NOMO-1 treated with dmso at 0.1 percent for 144 hours (cell line): Measurements from ENCODE around the gene COMMD6.
"Not testable (repeated sequence)": the region's sequence is repeated elsewhere in the genome, so short reads cannot be mapped to it uniquely, and the experiment has no call there.

Experiments
- DNase-seq: peaks from one replicate; lab custom pipeline; 2025; ENCODE audit not compliant: unreplicated experiment; lab: John Stamatoyannopoulos, UW

COMMD6 gene

DNA sequence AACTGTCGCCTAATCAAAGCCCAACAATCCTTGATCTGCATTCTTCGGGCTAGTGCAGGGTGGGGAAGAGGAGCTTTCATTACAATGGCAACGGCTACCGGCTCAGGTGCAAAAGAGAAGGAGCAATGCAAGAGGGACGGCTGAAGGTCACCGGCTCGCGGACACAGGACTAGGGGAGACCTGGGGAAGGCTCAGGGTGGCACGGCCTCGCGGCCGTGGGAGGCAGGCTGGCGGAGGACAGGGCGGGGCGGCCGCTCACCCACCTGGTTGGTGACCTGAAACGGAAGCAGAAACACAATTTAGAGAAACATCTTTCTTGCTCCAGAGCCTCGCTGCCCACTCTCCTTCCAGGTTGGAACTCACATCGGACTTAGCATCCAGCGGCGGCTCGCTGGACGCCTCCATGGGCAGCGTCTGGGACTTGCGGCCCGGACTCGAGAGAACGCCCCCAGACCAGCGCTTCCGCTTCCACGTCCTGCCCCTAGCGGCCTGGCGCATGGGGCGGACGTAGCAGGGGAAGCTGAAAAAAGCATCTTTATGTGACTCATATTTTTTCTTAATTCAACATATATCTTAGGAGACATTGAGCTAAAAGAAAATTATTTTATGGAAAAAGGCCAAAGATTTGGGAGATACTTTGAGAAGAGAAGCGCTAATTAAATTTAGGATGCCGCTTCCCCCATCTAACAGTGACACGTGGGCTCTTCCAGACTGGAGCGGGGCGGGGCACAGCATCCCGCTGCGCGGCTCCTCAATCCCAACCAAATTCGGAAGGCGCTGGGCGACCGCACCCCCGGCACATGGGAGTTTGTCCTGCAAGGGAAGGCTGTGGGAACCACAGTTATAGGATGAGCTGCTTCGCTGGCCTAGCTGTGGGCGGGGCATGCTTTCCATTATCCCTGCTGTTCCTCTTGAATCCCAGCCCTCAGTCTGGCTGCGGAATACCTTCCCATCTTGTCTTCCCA, at the start of gene COMMD6:
Gene COMMD6 (minus strand): TSS at position 441 of the 965 bp plus-strand sequence. CDS start 36 bp downstream, at position 405.
- peak; percentile 81 for DNase-seq

DNA sequence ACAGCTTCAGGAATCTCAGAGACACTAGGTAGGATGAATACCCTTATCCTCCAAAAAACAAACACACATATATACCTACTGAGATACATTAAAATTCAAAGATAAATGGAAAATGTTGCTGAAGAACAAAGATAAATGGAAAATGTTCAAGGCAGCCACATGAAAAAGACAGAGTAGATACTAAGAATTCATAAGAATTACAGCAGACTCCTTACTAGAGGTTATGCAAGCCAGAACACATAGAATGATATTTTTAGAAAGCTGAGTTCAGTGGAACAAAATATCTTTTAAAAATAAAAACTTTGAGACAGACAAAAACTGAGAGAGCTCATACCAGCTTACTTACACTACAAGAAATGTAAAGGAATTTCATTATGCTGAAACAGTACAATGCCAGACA, 47.5 kb upstream of the COMMD6 start:
- DNase-seq = no peak

DNA sequence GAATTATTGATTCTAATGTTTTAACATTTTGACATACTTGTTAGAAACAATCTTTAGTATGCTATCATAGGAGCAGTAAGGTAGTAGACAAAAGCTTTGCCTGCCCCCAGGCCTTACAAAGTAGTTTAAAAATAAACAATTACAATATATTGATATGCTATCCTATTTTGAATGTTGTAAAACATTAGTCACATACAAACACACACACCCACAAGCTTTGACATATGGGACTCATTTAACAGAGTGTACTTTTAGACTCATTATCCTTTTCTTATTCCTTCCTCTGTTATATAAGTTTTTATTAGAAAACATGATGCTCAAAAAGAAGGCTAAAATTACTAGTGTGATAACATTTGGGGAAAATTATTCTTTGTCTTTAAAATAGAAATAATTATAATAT, 45.5 kb upstream of the COMMD6 start:
- DNase-seq = no peak

DNA sequence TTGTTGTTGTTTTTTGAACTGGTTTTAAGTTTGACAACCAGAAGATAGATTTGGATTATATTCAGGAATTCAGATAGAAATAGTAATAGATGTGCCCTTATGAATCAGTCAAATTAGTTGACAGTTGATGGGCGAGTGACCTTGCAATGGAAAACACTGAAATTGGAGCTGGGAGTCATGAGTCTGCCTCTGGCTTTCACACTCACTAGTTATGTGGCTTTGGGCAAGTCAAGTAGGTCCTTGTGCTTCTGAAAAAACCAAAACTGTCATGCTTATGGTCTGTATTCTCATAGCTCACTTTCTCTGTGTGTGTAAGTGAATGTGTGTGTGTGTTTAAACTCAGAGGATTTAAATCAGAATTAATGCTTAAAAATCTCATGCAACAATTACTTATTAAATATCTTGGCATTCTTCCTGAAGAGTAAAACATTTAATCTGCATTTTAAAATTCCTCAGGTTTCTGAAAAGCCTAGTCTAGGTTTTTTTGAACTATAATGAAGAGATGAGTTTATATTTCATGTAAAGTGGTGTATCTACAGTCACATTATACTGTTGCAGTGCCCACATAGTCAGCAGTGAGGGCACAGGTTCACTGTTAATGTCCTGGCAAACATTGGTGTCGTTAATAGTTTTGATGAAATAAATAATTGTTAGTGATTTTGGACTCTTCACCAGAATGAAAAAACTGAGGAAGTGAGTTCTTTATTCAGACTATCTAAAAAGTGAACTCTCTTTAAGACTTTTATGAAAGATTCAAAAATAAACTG, 44.4 kb upstream of the COMMD6 start:
- DNase-seq = no peak

DNA sequence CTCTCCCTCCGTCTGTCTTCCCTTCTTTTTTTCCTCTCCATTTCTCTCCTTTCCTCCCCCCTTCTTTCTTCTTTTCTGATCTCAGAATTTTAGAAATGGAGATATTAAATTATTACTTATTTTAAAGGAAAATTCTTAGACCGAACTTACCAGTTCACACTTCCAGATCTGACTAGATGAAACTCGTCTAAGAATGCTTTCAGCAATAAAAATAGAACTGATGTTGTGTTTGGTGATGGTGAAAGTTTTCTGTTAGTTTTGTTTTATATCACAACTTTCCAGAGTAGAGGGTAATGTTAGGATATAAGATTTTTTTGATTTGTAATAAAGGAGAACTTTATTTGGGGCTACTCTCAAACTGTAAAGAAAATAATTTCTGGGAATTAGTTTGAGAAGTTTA, 41.9 kb upstream of the COMMD6 start:
- no peak for DNase-seq

DNA sequence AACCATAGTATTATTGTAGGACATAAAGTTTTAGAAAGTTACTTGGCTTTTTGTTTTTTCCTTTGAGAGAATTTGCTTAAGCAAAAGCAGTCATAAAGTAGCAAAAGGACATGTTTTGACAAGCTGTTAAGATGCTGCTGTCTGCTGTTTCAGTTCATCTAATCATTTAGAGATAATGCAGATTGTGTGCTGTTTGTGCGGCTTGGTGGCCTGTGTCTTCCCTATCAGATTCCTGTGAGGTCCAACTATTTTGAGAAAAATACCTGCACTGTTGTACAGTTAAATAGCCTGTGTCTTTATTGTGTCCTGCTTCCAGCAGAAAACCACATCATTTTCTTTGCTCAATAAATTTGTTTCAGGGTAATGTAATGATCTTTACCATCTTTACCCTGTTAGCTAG, 31.9 kb upstream of the COMMD6 start:
- no peak for DNase-seq

DNA sequence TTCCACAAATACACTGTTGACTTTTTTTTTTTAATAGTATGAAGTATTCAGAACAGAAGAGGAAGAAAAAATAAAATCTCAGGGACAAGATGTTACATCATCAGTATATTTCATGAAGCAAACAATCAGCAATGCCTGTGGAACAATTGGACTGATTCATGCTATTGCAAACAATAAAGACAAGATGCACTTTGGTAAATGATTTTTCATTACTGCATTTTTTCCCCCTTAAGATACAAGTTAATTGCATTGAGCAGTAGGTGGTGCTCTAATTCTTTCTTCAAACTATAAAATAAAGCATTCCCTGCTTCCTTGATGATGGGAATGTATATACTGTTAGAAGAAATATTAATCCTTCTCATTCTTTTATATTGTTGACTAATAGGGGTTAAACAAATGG, 29.0 kb upstream of the COMMD6 start:
- no peak for DNase-seq

DNA sequence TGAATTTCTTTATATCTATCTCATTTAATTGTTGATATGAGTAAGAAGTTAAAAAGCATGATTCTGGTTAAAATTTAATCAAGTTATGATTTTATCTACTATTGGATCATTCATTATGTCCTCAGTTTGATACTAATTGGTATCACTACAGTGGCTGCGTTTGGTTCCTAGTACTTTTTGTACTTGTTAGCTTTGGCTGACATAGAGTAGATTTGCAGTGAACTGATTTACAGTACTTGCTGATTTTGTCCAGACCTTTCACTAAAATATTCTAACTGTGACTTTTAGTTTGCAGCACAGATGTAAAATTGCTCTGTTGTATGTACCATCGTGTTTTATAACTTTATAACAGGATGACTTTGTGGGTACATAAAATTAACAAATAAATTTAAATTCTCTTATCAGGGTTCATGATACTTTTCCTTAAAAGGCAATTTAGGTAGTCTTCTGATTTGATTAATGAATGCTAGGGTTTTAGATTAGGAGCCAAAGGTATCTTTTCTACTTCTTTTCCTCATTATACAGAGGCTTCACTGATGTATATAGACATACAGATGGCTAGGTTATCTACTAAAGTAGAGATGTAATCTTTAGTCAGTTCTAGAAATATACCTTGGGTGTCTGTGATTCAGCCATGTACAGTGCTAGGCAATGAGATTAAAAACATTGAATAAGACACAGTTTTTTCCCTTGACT, 20.7 kb upstream of the COMMD6 start:
- no peak for DNase-seq

DNA sequence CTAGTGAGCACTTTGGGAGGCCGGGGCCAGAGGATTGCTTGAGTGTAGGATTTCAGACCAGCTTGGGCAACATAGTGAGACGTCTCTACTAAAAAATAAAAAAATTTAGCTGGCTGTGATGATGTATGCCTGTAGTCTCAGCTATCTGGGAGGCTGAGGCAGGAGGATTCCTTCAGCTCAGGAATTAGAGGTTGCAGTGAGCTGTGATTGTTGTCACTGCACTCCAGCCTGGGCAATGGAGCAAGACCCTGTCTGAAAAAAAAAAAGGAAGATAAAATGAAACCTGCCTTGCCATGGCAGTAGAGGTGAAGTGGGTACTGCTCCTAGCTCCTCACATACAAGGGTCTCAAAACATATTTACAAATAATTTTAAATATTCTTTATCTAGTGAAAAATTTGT, 19.3 kb upstream of the COMMD6 start:
- DNase-seq = no peak

DNA sequence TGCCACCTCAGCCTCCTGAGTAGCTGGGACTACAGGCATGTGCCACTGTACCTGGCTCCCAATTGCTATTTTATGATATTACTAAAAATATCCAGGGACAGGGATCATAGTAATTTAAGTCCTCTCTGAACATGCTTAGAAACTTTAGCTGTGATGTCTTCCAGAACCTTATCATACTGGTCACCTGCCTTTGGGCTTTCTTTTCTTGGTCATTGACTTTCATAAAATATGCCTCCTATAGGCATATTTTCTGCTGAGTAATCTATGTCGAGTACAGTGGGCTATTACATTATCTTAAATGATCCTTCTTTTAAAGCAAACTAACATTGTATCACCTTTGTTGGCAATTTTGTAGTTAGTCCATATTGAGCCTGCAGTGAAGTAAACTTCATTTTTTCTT, 18.2 kb upstream of the COMMD6 start:
- DNase-seq = no peak

DNA sequence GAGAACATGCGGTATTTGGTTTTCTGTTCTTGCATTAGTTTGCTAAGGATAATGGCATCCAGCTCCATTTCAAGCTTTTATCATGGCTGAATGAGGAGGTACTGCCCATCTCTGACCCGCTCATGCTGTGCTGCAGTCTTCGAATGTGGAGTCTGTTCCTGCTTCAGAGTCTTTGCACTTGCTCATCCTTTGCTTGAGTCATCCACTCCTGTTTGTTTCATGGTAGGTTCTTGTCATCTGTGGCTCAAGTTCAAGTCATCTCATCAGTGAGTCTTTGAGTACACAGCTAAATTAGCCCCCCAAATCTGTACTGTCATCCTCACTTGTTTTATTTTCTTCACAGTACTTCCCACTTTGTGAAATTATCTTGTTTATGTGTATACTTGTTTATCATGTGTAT, 17.3 kb upstream of the COMMD6 start:
- no peak for DNase-seq

DNA sequence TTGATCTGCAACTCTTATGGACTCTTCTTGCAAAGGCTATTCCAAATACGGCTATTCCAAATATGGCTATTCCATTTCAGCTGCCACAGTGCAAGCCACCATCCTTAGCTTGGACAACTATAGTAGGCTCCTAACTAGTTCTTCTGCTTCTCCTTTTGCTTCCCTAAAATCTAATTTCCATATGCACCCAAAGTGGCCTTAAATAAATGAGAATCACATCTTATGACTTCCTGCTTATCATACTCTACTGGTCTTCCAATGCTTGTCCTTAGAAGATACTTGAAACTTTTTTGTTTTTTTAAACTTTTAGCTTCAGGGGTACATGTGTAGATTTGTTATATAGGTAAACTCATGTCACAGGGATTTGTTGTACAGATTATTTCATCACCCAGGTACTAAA, 16.8 kb upstream of the COMMD6 start:
- DNase-seq = no peak

DNA sequence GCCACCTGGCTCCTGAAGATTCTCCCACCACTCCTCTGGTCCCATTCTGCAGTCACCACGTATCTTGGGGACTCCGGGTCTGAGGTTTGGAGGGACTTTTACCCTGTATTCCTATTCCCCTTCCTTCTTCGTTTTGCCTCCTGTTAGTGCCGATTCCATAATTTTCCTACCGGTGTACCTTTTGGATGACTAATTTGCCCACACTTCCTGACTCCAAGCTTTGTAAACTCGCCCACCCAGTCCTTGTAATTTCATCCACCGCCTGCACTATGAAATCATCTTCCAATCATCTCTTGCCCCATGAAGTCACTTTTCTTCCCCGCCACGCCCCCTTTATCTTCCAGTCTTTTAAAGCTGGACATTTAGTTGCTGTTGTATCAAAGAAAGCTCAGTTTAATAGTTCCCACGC, 12.5 kb upstream of the COMMD6 start:
- DNase-seq = peak; percentile 5

DNA sequence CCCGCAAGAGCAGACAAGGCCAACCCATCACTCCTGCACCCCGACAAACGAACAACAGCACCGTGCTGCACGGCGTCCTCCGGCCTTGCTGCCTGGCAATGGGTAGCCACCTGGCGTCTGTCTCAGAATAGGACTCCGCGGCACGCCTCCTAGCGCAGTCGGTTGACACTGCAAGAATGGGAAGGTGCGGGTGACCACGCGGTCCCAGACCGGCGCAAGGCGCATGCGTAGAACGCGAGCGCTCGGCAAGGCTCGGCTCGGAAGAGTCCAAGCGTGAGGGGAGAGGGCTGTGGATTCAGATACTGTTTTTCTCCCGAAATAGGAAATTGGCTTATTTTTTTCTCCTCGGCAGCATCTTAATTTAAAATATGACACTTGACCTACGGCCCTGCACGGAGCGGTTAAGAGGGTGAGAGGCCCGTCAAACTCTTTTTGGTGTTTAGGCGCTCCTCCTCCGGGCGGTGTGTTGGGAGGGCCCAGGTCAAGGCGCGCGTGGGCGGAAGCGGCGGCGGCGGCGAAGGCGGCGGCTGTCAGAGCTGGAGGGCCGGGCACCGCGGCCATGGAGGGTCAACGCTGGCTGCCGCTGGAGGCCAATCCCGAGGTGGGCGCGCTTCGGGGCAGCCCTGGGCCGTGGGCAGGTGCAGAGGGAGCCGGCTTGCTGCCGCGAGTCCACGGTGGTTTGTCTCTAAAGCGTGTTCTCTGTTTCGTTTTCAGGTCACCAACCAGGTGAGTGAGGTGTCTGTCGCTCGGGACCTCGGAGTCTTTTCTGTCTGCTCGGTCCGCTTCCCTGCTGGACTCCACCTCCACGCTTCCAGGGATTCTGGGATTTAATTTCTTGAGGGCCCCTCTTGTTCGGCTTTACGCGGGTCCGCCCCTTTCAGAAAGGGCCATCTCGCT, 11.9 kb upstream of the COMMD6 start, which contains the start of gene UCHL3:
Gene UCHL3 (plus strand): TSS at position 530 of the 897 bp plus-strand sequence. CDS start 30 bp downstream, at position 560.
- peak; percentile 97 for DNase-seq

DNA sequence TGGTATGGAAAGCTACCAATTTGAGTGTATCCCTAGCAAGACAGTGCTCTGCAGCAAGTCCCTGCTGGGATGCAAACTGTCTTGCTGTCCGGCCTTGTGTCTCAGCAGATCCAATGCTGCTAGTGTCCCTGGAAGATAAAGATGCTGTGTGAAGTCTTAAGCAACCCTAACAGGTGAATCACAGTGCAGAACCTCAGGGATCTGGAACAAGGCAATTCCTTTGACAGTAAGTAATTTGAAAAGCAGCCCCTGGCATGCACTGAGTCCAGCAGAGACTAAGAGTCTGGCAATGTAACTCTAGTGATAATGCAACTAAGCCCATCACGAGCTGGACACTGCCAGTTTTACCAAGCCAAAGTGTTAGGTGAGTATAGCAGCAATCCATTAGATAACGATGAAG, 10.3 kb upstream of the COMMD6 start:
- DNase-seq = no peak

DNA sequence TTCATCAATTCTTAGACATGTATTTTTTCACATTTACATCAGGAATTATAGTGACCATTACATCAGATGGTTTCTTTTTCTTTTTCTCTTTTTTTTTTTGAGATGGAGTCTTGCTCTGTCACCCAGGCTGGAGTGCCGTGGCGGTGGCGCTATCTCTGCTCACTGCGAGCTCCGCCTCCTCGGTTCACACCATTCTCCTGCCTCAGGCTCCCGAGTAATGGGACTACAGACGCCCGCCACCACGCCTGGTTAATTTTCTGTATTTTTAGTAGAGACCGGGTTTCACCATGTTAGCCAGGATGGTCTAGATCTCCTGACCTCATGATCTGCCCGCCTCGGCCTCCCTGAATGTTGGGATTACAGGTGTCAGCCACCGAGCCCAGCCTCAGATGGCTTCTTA, 7.7 kb upstream of the COMMD6 start:
- DNase-seq = not testable (repeated sequence)

DNA sequence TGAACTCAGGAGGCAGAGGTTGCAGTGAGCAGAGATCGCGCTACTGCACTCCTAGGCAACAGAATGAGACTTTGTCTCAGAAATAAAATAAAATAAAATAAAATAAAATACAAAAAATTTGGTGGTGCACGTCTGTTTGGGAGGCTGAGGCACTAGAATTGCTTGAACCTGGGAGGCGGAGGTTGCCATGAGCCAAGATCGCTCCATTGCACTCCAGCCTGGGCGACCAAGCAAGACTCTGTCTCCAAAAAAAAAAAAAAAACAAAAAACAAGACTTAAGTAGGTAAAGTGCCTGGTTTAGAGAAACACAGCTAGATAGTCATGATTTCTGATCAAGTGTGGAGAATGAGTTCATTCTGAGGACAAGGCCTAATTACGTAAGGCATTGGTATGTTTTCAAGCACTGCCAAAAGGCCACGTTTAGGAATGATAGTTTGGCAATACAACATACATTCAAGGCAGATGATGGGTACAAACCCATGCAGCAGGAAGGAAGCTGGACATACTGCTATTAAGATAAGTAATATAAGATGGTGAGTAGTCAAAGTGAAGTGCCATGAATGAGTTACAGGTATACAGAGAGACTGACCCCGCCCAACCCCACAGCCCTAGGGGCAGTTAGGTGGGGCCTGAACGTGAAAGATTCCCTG, 7.2 kb upstream of the COMMD6 start:
- no peak for DNase-seq

DNA sequence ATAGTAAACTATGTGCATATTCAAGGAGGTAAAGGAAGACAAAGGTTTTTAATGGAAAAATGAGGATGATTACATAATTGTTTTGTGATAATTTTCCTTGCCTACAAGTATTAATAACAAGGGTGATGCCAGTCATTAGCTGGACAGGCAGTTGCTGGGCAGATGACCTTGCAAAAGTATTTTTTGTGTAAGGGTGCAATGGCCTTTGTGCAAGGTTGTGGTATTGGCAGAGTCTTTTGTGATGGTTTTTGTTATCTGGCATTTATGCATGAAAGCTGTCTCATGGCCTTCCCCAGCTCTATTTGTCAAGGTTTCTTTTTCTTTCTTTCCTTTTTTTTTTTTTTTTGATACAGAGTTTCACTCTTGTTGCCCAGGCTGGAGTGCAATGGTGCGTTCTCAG, 4.3 kb upstream of the COMMD6 start:
- no peak for DNase-seq

DNA sequence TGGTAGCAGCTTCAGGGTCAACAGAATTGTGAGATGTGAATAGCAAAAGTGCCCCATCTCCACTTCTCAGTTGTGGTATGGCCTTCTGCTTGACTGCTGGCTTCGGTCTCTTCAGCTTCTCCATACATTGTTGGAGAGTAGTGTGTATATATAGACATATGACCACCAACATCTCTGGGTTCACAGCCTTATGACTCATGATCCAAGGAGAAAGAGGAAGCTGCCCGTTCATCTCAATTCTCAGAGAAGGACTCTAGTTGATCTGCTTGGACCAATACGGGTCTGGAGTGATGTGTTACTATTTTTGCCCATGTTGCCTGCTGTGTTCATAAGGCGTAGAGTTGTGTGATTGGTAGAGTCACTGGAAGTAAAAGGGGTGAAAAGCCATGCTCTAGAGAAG, 3.6 kb upstream of the COMMD6 start:
- peak; percentile 79 for DNase-seq

DNA sequence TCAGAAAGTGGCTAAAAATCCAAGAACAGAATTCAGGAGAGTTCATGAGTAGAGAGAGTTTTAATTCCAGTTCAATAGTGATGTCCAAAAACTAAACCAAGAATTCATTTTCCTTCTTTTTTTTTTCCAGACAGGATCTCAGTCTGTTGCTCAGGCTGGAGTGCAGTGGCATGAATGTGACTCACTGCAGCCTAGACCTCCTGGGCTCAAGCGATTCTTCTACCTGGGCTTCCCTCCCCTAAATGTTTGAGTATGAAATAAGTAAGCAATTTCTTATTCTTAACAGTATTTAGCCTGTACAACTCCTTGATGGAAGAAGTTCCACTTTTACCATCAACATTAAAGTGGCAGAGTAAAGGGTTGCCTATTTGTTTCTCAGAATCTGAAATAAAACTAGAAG, 3.8 kb downstream of the COMMD6 start:
- no peak for DNase-seq
